GM12891 (cell line): Measurements from ENCODE around the gene TLE2.
"Not testable (repeated sequence)": the region's sequence is repeated elsewhere in the genome, so short reads cannot be mapped to it uniquely, and the experiment has no call there.

Experiments
- DNase-seq: peaks from one replicate; pipeline ENCODE4 v3.0.0; 2011; ENCODE audit warnings: low spot score; ENCODE audit not compliant: insufficient read length
- FAIRE-seq: peaks from 2 replicates; lab custom pipeline; 2011; peaks lifted over from hg19 to GRCh38; lab: Jason Lieb, UNC
- PAX5 ChIP-seq: IDR thresholded peaks from 2 replicates; pipeline ENCODE4 v1.6.1; 2011; ENCODE audit warnings: low read length, moderate library complexity, mild to moderate bottlenecking; ENCODE audit not compliant: insufficient read depth, severe bottlenecking
- POLR2A ChIP-seq: IDR thresholded peaks from 2 replicates; pipeline ENCODE4 v1.6.1; 2011; ENCODE audit warnings: low read depth, low read length, control low read depth
- POLR2AphosphoS5 ChIP-seq: IDR thresholded peaks from 2 replicates; pipeline ENCODE4 v1.6.1; 2011; ENCODE audit warnings: low read depth, low read length, control low read depth
- POU2F2 ChIP-seq: IDR thresholded peaks from 2 replicates; pipeline ENCODE4 v1.6.1; 2011; ENCODE audit warnings: low read depth, mild to moderate bottlenecking, control low read depth, low read length, moderate library complexity
- SPI1 ChIP-seq: IDR thresholded peaks from 2 replicates; pipeline ENCODE4 v1.6.1; 2011; ENCODE audit warnings: low read depth, low read length, control low read depth
- TAF1 ChIP-seq: IDR thresholded peaks from 2 replicates; pipeline ENCODE4 v1.6.1; 2011; ENCODE audit warnings: low read depth, low read length, control low read depth

The TLE2 gene

GRCh38 chr19:2998642-2999041, 30.4 kb downstream of the TLE2 start:
- TF ChIP-seq PAX5 (no peak), POU2F2 (no peak), POLR2AphosphoS5 (no peak), POLR2A (no peak), TAF1 (no peak), SPI1 (no peak)
- DNase-seq (no peak), FAIRE-seq (no peak)

GRCh38 chr19:2997720-2998119, 31.4 kb downstream of the TLE2 start:
- TF ChIP-seq TAF1, result no peak
- TF ChIP-seq PAX5, result no peak
- no peak for TF ChIP-seq POLR2A
- no peak for TF ChIP-seq POLR2AphosphoS5
- no peak for TF ChIP-seq POU2F2
- TF ChIP-seq SPI1, result no peak
- FAIRE-seq (no peak), DNase-seq (no peak)

GRCh38 chr19:2994588-2995131, 34.4 kb downstream of the TLE2 start:
- FAIRE-seq, result no peak
- no peak for DNase-seq
- TF ChIP-seq PAX5 (no peak), SPI1 (no peak), POU2F2 (no peak), POLR2A (no peak), POLR2AphosphoS5 (no peak), TAF1 (no peak)

- DNase-seq (no peak), FAIRE-seq (no peak)
- TF ChIP-seq TAF1 (no peak), PAX5 (no peak)
These were observed 35.5 kb downstream of the TLE2 start for GRCh38 chr19:2993579-2993978.

GRCh38 chr19:2992958-2993357, 36.1 kb downstream of the TLE2 start:
- TF ChIP-seq SPI1 (no peak), PAX5 (no peak), POLR2AphosphoS5 (no peak), TAF1 (no peak), POLR2A (no peak), POU2F2 (no peak)
- FAIRE-seq (no peak), DNase-seq (no peak)

GRCh38 chr19:2992333-2992732, 36.7 kb downstream of the TLE2 start:
- FAIRE-seq, DNase-seq: not testable (repeated sequence)

- DNase-seq, result no peak
- no peak for FAIRE-seq
- TF ChIP-seq SPI1, result no peak
- no peak for TF ChIP-seq TAF1
- TF ChIP-seq POLR2AphosphoS5, result no peak
- no peak for TF ChIP-seq PAX5
- TF ChIP-seq POU2F2, result no peak
- no peak for TF ChIP-seq POLR2A
These were observed 39.7 kb downstream of the TLE2 start for GRCh38 chr19:2989236-2989946.

- TF ChIP-seq POLR2AphosphoS5 (no peak), POLR2A (no peak), POU2F2 (no peak), PAX5 (no peak), SPI1 (no peak), TAF1 (no peak)
- DNase-seq (no peak), FAIRE-seq (no peak)
These were observed 40.5 kb downstream of the TLE2 start for GRCh38 chr19:2988568-2988967.

- DNase-seq, result no peak
- TF ChIP-seq POU2F2 (no peak), TAF1 (no peak)
- no peak for FAIRE-seq
These were observed 41.3 kb downstream of the TLE2 start for GRCh38 chr19:2987797-2988196.

GRCh38 chr19:2986951-2987524, 42.0 kb downstream of the TLE2 start:
- TF ChIP-seq SPI1 (no peak), PAX5 (no peak), TAF1 (no peak)
- DNase-seq (no peak), FAIRE-seq (no peak)

GRCh38 chr19:2984215-2984528, 44.9 kb downstream of the TLE2 start:
- DNase-seq (no peak), FAIRE-seq (no peak)
- TF ChIP-seq POU2F2 (no peak), POLR2A (no peak), PAX5 (no peak), POLR2AphosphoS5 (no peak), SPI1 (no peak), TAF1 (no peak)
